NCI-H1092 treated with DMSO at 0.1 percent for 48 hours (cell line): ENCODE measurements around the gene NSF.
"Not testable (repeated sequence)": the region's sequence is repeated elsewhere in the genome, so short reads cannot be mapped to it uniquely, and the experiment has no call there.

Experiments used
- DNase-seq: peaks from one replicate; lab custom pipeline; 2025; lab: John Stamatoyannopoulos, UW

NSF gene

GRCh38 chr17:46628753-46629436 lies 38.4 kb downstream of the NSF start:
- DNase-seq, result not testable (repeated sequence)

DNA sequence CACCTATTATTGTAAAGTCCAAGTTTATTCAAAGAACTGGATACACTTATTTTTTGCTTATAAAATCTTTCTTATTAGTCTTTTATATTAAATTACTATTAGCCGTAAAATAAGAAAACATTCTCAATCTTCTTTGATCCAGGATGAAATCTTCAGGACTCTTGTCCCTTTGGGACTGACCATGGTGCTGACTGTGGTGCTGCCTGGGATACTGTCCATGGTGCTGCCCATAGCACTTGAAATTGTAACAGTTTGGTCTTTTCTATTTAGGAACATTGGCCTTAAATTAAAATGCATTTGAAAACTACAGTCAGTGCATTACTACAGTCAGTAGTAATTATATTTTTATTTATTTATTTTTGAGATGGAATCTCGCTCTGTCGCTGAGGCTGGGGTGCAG lies 41.7 kb downstream of the NSF start:
- not testable (repeated sequence) for DNase-seq

- DNase-seq, result not testable (repeated sequence)
Measured at GRCh38 chr17:46634844-46635243, 44.4 kb downstream of the NSF start.

GRCh38 chr17:46641861-46642656 lies 51.6 kb downstream of the NSF start:
- not testable (repeated sequence) for DNase-seq

- DNase-seq, result not testable (repeated sequence)
Measured at GRCh38 chr17:46647251-46647650, 56.8 kb downstream of the NSF start.

GRCh38 chr17:46647688-46648278 lies 57.3 kb downstream of the NSF start:
- DNase-seq, result not testable (repeated sequence)

- DNase-seq, result not testable (repeated sequence)
Measured at GRCh38 chr17:46649246-46649645, 58.8 kb downstream of the NSF start.

GRCh38 chr17:46652024-46652643 lies 61.7 kb downstream of the NSF start:
- DNase-seq, result not testable (repeated sequence)

DNA sequence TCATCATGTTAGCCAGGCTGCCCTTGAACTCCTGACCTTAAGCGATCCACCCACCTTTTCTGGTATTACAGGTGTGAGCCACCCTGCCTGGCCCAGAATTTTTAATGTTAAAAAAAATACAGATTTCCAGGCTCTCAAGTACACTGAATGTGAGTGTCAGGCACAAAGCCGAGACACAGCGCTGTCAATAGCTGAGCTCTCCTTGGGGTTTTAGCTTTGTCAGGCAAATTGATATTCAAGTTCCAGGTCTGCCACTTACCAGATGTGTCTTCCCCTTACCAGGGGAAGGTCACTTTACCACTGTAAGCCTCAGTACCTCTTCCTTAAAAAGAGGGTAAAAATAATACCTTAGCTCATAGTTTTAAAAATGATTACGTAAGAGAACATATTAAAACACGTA lies 67.8 kb downstream of the NSF start:
- DNase-seq, result not testable (repeated sequence)

- DNase-seq, result not testable (repeated sequence)
Measured at GRCh38 chr17:46659702-46660101, 69.2 kb downstream of the NSF start.

DNA sequence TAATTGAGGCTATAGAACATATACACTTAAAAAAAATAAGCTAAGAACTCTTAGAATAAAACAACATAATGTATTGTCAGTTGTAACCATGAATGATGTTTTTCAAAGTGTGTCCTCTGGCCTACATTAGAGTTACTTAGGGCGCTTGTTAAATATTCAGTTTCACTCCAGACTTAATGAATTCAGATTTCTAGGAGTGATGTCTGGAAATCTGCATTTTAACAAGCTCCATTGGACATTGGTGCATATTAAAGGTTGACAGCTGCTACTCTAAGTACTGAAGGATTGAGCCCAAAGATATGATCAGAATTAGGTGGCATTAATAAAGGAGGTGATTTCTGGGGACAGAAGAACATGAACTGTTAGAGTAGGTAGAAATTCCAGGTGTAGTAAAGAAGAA lies 72.7 kb downstream of the NSF start:
- DNase-seq, result not testable (repeated sequence)

DNA sequence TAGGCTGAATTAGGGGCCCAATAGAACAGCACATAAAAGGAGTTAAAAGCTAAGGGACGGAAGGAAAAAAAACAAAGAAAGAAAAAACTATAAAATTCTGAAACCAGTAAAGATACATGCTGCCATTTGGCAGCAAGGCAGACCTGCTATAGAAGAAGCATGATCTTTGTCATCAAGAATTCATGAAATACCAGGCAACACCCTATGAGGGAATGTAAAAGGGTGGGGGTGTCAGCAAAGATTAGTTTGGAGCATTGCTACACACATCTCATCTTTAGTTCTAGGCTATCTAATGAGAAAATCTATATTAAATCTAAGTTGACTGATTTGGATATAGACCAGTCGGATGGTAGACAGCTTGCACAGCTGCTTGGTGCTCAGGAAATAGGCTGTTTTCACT lies 73.1 kb downstream of the NSF start:
- not testable (repeated sequence) for DNase-seq

GRCh38 chr17:46665969-46666368 lies 75.5 kb downstream of the NSF start:
- not testable (repeated sequence) for DNase-seq

GRCh38 chr17:46670789-46671188 lies 80.3 kb downstream of the NSF start:
- not testable (repeated sequence) for DNase-seq

GRCh38 chr17:46672777-46673176 lies 82.3 kb downstream of the NSF start:
- not testable (repeated sequence) for DNase-seq

- DNase-seq, result not testable (repeated sequence)
Measured at GRCh38 chr17:46677819-46678218, 87.3 kb downstream of the NSF start.

GRCh38 chr17:46683653-46684052 lies 93.2 kb downstream of the NSF start:
- DNase-seq, result not testable (repeated sequence)

GRCh38 chr17:46685284-46685683 lies 94.8 kb downstream of the NSF start:
- not testable (repeated sequence) for DNase-seq

GRCh38 chr17:46692196-46692595 lies 101.7 kb downstream of the NSF start:
- DNase-seq, result not testable (repeated sequence)

DNA sequence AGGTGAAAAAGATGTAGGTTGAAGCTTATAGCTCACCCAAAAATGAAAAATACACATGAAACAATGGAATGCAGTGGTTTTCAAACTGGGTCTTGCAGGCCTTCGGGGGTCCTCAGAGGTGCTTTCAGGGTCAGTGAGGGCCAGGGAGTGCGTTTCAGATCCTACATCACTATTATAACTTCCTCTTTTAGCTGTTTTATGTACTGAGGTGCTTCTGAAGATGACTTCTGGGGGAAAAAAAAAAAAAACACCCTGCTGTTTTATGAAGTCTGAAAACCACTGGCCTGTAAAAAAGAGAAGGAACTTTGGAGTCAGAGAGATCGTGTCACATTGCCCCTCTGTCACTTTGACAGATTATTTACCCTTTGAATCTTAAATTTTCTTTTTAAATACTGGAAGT lies 102.8 kb downstream of the NSF start:
- DNase-seq, result not testable (repeated sequence)

GRCh38 chr17:46696522-46696921 lies 106.1 kb downstream of the NSF start:
- not testable (repeated sequence) for DNase-seq

DNA sequence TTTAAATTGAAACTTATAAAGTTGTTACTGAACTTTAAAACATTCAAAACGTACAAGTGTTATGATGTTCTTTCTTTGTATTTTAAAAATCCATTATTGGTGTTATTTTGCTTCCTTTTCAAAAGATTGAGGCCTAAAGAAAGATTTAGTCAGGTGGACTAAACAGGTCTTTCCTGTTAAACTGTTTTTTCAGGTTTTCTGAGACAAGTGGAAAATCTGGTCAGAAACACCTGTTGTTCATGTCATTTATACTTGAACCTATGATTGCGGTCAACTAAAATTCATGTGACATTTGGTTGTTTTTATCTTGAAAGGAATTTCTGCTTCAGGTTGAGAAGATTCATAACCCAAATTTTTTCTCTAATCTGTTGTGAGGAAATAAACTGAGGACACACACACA lies 108.5 kb downstream of the NSF start:
- DNase-seq, result not testable (repeated sequence)
